ENCODE results near the gene SLC27A3.

The SLC27A3 gene

DNA sequence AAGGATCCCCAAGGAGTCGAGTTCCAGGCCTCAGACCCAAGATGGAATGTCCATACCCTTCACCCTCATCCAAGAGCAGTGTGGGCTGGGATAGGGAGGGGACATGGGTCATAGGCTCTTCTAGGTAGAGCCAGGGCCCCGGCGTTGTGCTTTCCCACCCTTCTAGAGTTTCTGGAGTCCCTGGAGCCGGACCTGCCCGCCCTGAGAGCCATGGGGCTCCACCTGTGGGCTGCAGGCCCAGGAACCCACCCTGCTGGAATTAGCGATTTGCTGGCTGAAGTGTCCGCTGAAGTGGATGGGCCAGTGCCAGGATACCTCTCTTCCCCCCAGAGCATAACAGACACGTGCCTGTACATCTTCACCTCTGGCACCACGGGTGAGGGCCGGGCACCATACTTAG lies 1.1 kb downstream of the SLC27A3 start:
- no peak for DNase-seq
- no peaks in the 10 kb centered on the region for H3K27me3 ChIP-seq (replicated peaks)
- H3K27ac ChIP-seq, result no peak overlapping the region
- in situ Hi-C loops (cut with HindIII; ENCODE audit: low pct_ligation_motif_present, low sequenced_read_pairs), result no loop called here
- peaks cover 6% of the 10 kb centered on the region for H3K36me3 ChIP-seq (replicated peaks)
- peak overlapping the region; percentile 65 for H3K4me3 ChIP-seq (ENCODE audit: low read depth, low read length)
- TF ChIP-seq CTCF (IDR thresholded peaks at IDR 0.05; ENCODE audit: low read depth, low read length, missing control alignments), result no peak

DNA sequence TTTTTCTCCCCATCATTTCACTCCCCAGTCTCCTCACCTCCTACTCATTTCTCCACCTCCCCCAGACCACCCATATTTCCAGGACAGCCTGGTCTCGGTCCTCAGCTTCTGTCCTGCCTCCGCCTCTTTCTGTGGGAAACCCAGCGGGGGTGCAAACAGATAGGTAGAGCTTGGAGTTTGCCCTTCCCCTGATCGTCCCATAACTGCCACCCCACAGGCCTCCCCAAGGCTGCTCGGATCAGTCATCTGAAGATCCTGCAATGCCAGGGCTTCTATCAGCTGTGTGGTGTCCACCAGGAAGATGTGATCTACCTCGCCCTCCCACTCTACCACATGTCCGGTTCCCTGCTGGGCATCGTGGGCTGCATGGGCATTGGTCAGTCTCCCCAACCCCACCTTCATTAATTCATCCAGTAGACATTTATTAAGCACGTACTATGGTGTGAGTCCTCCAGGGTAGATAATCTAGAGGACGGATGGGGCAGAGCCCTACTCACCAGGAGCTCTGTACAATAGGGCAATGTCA lies 1.7 kb downstream of the SLC27A3 start:
- Histone ChIP-seq H3K36me3 (replicated peaks) (peaks cover 6% of the 10 kb centered on the region), H3K27me3 (replicated peaks) (no peaks in the 10 kb centered on the region), H3K27ac (no peak overlapping the region), H3K4me3 (ENCODE audit: low read depth, low read length) (no peak overlapping the region)
- in situ Hi-C loops (cut with HindIII; ENCODE audit: low pct_ligation_motif_present, low sequenced_read_pairs), result no loop called here
- no peak for TF ChIP-seq CTCF (IDR thresholded peaks at IDR 0.05; ENCODE audit: low read depth, low read length, missing control alignments)
- DNase-seq, result no peak

DNA sequence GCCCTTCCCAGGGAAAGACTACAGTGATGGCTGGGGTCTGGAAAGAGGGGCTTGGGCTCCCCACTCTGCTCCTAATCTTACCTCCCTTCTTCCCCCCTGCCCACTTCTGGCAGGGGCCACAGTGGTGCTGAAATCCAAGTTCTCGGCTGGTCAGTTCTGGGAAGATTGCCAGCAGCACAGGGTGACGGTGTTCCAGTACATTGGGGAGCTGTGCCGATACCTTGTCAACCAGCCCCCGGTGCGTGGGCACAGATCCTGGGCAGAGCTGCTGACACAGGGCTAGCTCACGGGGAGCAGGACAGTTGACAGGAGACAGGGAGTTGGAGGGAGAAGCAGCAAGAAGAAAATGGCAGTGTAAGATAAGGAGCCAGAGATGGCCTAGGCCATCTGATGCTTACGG lies 2.4 kb downstream of the SLC27A3 start:
- DNase-seq, result no peak
- Histone ChIP-seq H3K27ac (no peak overlapping the region), H3K27me3 (replicated peaks) (no peaks in the 10 kb centered on the region), H3K4me3 (ENCODE audit: low read depth, low read length) (no peak overlapping the region), H3K36me3 (replicated peaks) (peaks cover 5% of the 10 kb centered on the region)
- in situ Hi-C loops (cut with HindIII; ENCODE audit: low pct_ligation_motif_present, low sequenced_read_pairs), result no loop called here
- TF ChIP-seq CTCF (IDR thresholded peaks at IDR 0.05; ENCODE audit: low read depth, low read length, missing control alignments), result no peak

DNA sequence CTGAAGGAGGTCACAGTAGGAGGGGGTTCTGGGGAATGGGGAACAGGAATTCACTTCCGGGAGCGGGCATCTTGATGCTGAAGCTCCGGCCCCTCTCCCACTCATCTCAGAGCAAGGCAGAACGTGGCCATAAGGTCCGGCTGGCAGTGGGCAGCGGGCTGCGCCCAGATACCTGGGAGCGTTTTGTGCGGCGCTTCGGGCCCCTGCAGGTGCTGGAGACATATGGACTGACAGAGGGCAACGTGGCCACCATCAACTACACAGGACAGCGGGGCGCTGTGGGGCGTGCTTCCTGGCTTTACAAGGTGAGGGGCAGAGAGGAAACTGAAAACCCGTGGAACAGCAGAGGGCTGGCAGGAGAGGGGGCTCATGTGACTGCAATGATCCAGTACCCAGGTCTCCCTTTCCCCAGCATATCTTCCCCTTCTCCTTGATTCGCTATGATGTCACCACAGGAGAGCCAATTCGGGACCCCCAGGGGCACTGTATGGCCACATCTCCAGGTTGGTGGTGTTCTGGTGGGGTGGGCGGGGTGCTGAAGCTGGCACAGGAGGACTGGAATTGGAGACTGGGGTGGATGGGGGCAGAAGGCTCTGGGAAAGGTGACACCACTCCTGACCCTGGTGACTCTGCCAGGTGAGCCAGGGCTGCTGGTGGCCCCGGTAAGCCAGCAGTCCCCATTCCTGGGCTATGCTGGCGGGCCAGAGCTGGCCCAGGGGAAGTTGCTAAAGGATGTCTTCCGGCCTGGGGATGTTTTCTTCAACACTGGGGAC lies 3.0 kb downstream of the SLC27A3 start:
- Histone ChIP-seq H3K4me3 (ENCODE audit: low read depth, low read length) (no peak overlapping the region), H3K36me3 (replicated peaks) (no peaks in the 10 kb centered on the region), H3K27ac (no peak overlapping the region), H3K27me3 (replicated peaks) (no peaks in the 10 kb centered on the region)
- TF ChIP-seq CTCF (IDR thresholded peaks at IDR 0.05; ENCODE audit: low read depth, low read length, missing control alignments), result no peak
- in situ Hi-C loops (cut with HindIII; ENCODE audit: low pct_ligation_motif_present, low sequenced_read_pairs), result no loop called here
- DNase-seq, result no peak

DNA sequence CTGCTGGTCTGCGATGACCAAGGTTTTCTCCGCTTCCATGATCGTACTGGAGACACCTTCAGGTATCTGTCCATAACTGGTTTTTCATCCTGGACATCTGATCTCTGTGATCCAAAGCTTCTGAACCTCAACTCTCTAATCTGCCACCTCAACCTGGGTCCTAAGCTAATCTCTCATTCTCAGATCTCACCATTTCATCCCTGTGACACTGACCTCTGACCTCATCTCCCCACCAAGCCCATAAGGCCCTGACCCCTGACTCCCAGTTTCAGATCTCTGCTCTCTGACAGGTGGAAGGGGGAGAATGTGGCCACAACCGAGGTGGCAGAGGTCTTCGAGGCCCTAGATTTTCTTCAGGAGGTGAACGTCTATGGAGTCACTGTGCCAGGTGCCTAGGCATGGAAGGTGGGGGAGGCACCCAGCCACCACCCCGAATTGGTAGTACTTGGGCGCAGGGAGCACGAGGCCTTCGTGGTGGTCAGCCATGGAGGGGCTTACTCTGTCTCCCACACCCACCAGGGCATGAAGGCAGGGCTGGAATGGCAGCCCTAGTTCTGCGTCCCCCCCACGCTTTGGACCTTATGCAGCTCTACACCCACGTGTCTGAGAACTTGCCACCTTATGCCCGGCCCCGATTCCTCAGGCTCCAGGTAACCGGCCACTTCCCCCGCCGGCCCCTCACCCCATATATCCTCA lies 3.8 kb downstream of the SLC27A3 start:
- no peak for TF ChIP-seq CTCF (IDR thresholded peaks at IDR 0.05; ENCODE audit: low read depth, low read length, missing control alignments)
- DNase-seq, result no peak
- H3K27me3 ChIP-seq (replicated peaks), result no peaks in the 10 kb centered on the region
- no peak overlapping the region for H3K4me3 ChIP-seq (ENCODE audit: low read depth, low read length)
- no peak overlapping the region for H3K27ac ChIP-seq
- no peaks in the 10 kb centered on the region for H3K36me3 ChIP-seq (replicated peaks)
- in situ Hi-C loops (cut with HindIII; ENCODE audit: low pct_ligation_motif_present, low sequenced_read_pairs), result no loop called here

Data from brain microvascular endothelial cell (primary cell).